HG02623 (cell line): ENCODE data around the gene ACTR3.
"Not testable (repeated sequence)": the region's sequence is repeated elsewhere in the genome, so short reads cannot be mapped to it uniquely, and the experiment has no call there.

Source experiments
- ATAC-seq: cut with Tn5 transposase; IDR thresholded peaks from one replicate; pipeline ENCODE4 v1.9.1; 2021; ENCODE audit warnings: moderate library complexity; ENCODE audit not compliant: unreplicated experiment

The ACTR3 gene

DNA sequence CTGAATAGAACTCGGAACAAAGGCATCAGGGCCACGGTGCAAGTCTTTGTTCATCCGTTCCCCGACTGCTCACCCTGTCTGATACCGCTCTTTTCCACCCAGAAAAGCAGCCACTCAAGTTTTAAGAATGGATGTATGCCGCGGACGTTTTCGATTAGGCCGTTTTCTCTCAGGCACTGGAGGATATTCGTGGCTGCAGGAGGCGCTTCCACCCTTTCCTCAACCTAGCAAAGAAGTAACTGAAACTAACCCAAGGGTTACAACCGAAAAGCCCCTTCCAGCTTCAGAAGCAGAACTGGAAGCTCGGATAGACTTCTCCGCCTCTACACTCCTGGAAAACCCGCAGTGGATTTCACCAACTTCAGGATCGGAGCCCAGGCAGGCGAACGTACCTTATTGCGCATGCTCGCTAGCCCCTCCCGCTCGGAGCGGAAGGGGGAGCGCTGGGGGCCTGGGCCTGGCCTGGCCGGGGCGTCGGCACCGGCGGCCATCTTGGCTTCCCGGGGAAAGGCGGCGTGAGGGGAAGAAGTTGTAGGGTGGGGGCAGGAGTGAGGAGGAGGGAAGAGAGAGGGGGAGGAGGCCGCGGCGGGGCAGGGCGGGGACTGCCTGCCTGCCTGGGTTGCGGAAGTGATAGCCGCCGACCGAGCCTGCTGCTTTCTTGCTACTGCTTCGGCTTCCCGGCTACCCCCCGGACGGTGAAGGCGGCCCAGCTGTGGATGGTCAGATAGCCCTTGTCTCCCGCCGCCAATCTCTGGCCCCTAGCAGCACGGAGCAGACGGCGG, at the start of gene ACTR3:
Gene ACTR3, plus strand, starts transcription at position 619 of the 782 bp plus-strand sequence. CDS start 191 bp downstream, outside the sequence.
- ATAC-seq = peak; percentile 50

DNA sequence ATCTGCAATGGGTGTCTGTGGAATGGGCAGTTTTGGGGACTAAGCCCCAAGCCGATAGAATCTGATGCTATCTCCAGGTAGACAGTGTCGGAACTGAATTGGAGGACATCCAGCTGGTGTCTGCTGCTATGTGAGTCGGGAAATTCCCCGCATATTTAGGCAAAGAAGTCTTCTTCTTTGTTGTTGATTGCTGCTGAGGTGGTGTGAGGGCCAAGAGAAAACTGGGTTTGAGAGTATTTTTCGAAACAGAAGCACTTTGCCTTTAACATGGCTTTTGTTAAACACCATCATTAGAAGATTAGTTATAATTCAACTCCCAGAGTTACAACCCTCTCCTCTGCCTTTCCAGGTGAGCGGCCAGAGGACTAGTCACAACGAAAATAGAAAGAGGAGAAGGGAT, 49.4 kb upstream of the ACTR3 start:
- no peak for ATAC-seq

DNA sequence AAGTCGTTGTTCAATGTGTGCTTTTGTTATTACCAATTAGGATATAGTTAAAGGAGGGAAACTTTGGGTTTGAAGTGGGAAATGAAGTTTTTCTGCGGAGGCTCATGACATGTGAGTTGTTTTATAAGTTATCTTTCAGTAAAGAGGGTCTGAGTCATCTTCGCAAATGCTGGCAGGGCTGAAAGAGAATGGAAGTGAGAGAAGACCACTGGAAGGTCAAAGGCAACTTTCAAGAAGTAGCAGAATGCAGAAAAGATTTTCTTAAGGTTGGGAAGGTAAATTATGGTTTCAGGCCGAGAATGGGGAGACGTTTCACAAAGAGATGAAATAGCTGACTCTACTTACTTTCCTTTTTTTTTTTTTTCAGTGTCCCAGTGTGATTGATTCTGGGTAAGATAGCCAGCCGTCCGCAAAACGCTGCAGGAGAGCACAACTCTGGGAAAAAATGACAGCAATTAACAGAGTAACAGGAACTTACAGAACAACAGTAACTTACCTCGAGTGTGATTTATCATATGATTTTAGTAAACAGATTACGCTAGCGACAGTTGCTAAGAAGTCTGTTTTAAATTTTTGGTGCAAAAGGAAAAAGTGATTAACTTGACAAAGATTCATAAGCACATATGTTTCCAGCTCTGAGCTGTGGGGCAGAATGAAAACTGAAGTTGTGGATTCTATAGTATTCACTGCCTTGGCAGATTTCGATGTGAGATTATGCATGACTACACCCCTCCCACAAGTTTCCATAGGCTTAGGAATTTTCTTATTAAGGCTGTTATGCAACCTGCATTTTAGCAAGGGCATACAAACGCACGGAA, 46.8 kb upstream of the ACTR3 start:
- no peak for ATAC-seq

DNA sequence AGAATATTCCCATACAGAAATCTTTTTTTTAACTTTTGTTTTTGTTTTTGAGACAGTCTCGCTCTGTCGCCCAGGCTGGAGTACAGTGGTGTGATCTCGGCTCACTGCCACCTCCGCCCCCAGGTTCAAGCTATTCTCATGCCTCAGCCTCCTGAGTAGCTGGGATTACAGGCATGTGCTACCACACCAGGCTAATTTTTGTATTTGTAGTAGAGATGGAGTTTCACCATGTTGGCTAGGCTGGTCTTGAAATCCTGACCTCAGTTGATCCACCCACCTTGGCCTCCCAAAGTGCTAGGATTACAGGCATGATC, 46.2 kb upstream of the ACTR3 start:
- not testable (repeated sequence) for ATAC-seq

DNA sequence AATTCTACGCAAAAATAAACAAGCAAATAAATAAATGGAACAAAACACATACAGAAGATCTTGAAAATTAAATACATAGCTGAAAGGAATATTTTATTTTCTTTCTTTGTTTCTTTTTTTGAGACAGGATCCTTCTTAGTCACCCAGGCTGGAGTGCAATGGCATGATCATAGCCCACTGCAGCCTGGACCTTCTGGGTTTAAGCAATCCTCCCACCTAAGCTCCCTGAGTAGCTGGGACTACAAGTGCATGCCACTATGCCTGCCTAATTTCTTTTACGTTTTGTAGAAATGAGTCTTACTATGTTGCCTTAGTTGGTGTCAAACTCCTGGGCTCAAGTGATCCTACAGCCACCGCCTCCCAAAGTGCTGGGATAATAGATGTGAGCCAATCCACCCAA, 44.6 kb upstream of the ACTR3 start:
- ATAC-seq = no peak

DNA sequence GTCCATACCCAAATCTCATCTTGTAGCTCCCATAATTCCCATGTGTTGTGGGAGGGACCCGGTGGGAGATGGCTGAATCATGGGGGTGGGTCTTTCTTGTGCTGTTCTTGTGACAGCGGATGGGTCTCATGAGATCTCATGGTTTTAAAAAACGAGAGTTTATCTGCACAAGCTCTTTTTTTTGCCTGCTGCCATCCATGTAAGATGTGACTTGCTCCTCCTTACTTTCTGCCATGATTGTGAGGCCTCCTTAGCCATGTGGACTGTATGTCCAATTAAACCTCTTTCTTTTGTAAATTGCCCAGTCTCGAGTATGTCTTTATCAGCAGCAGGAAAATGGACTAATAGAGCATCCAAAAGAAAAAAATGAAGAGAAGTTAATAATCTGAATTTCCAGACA, 44.1 kb upstream of the ACTR3 start:
- not testable (repeated sequence) for ATAC-seq

DNA sequence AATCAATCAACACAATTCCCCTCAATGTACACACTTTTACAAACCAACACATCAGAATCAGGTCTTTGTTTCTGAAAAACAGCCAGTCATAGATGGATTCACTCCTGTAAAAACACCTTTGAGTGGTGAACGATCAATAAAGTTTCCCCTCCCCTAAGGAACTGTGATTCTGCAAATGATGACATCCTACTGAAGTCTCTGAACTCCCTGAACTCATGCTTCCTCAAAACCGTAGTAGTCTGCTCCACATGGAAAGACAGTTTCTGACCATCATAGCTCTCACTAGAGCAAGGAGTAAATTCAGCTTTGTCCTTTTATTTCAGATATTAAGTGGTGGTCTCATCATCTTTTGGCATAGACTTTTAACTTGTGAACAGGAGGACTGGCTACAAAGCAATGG, 43.5 kb upstream of the ACTR3 start:
- no peak for ATAC-seq

DNA sequence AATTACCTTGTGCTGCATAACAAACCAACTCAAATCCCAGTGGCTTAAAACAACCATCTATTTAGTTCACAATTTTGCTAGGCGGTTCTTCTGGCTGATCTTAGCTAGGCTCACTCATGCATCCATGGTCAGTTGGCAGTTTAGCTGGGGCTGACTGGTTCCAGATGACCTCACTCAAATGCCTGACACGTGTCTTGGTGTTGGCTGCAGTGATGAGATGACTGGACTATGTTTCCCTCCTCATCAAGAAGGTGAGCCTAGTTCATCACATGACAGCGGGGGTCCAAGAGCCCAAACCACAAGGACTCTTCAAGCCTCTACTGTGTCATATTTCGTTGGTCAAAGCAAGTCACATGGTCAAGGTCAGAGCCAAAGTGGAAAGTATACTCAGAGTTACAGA, 42.7 kb upstream of the ACTR3 start:
- ATAC-seq = no peak

DNA sequence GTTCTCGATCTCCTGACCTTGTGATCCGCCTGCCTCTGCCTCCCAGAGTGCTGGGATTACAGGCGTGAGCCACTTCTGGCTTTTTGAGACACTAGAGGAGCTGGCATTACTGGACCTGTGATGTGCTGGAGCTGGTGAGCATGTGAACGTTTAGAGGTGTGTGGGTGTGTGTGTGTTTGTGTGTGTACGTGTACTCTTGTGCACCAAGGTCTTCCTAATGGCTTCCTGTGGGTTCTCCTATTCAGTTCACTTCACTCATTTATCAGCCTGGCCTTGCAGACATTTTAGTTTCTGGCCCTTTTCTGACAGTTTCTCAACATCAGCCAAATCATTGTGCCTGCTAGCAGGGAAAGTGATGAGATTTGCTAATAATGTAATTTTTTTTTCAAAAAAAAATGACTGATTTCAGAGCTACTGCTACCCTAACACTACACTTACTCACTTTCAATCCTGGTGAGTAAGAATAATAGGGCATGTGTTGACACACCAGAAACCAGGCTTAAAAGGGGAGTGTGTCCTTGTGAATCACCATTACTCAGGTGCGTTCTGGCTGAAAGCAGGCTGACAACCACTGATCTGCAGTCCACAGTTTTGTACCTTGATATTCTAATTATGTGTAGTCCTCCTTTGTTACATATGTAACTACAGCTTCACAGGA, 41.0 kb upstream of the ACTR3 start:
- ATAC-seq = peak; percentile 64

DNA sequence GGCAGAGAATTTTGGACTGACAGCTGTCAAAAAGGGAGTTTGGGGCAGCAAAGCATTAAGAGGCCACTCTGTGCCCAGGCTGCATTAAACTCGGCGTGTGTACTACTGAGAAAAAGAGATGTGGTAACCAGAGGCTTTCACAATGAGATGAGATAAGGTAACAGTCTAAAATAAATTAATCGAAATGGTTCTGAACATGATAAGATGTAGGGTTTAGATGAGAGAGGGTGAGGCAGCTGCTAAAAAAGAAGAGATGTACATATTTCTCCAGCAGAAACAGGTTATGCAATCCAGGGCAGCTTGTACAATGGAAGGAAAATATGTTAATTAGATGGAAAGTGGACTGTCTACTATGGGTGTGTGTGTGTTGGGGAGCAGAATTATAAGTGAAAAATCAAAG, 39.2 kb upstream of the ACTR3 start:
- no peak for ATAC-seq

DNA sequence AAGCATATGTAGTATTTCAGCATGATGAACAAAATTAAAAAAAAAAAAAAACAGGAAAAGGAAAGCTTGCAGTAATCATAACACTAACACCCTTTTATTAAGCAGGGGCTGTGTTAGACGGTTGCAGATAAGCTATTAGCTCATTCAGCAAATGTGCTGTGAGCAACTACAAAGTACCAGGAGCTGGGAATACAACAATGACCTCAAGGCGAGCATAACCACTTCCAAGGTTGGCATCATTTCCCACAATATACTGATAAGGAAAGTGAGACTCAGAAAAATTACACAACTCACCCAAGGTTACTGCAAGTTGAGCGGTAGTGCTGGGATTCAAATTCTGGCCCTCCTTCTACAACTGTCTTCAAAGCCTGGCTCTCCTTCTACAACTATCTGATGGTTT, 38.2 kb upstream of the ACTR3 start:
- no peak for ATAC-seq

DNA sequence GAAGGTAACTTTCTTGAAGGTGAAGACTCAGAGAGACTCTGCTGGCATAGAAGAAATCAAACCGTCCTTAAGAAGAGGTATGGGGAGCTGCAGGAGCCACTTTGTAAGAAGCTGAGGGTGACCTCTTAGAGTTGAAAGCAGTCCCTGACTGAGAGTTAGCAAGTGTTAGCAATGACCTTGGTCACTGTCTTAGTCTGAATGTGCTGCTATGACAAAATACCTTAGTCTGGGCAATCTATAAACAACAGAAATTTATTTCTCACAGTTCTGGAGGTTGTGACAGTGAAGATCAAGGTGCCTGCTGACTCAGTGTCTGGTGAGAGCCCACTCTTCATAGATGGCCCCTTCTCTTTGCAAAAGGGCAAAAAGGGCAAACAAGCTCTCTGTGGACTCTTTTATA, 35.7 kb upstream of the ACTR3 start:
- no peak for ATAC-seq

DNA sequence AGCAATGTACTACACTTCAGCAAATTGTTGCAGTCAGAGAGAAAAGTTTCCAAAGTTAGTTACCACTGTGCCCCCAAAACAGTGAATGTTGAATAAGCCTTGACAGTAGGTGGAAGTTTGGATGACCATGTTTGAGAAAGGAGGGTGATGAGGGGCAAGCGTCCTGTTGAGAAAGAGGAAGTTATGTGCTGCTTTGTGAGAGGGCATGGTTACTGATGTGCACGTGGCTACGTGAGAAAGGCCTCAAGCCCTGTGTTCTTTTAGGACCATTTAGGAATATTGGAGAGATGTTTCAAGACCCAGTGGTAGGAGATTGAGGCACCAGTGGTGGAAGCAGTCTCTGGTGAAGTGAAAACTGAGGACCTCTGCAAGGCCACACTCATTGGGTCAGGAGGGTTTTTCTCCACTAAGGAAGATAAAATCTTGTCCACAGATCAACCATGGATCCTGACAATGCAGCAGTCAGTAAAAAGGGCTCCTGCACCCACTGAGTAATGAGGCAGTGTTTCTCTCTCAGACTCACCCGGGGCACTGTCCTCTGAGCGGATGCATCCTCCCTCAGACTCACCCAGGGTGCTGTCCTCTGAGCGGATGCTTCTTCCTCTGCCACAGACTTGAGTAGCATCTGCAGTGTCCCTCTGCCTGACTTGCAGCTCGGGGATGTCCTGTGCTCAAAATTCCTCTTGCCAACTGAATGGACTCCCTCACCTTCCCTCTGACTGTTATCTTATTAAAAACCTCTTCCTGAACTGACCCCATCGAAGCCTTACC, 34.7 kb upstream of the ACTR3 start:
- ATAC-seq = no peak

DNA sequence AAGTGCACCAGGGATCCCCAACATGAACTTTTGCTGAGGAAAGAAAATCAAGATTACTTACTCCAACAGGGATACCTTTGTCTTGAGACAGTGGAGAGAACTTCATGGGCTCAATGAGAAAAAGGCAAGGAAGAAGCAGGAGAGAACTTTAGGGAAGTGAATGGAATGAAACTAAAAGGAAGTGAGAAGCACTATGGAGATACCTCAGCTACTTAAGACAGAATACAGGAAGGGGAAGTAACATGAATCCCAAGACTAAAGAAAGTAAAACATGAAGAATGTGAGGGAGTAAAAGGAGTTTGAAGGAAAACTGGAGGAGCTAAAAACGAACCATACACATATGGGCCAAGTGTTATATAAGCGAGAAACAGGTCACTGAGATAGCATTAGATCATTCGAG, 32.4 kb upstream of the ACTR3 start:
- no peak for ATAC-seq

DNA sequence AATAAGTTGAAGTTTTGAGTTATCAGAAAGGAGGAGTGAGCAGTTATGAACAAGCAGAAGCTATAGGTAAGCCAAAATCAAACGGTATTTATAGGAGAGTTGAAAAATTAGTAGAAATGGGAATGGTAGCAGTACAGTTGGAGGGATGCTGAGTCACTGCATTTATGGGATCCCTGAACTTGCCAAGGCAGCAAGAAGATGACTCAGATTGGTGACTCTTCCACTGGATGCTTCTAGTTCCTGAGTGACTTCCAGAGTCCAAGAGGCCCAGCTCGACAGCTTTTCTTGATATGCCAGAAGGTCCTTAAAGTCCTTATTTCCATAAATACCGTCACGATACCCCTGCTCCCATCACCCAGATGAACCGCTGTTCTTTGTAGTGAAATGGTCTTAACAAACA, 31.1 kb upstream of the ACTR3 start:
- ATAC-seq = no peak

DNA sequence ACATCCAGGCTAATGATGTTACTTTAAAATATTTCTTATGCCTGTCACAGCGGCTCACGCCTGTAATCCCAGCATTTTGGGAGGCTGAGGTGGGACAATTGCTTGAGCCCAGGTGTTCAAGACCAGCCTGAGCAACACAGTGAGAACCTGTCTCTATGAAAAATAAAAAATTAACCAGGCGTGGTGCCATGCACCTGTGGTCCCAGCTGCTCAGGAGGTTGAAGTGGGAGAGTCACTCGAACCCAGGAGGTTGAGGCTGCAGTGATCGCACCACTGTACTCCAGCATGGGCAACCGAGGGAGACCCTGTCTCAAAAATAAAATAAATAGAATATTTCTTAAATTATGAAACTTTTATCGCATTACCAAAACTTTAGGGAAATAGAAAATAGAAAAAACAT, 28.1 kb upstream of the ACTR3 start:
- ATAC-seq = no peak

DNA sequence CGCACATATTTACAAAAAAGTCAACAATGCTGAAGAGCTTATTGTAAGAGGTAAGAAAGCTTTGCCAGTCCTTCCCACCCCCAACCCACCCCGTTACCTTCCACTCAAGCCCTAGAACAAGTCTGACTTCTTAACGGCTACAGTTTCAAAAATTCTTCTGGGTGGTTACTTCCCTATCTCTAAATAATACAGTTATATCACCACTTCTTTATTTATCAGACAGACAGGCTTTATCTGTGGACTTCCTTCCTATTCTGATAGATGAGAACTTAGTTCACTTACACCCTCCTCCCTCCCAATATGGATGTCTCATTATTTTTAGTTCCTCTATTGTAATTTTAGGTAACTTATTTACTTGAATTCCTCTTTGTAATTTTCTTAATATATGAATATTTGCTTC, 26.7 kb upstream of the ACTR3 start:
- no peak for ATAC-seq

DNA sequence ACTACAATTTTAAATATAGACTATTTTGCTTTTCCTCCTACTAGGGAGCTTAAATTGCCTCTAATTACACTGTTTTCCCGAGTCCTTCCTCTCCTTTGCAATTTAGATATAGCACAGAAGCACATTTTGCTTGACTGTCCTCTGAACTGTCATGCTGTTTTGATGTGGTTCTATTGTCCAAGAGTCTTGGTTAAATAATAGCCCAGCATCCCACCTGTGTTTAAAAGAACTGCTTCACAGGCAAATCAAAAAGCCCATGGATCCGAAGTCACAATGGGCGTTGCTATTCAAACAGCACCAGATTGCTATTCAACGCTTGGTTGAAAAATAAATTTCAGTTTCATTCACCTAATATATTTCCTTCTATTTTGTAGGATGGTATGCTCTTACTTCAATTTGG, 22.3 kb upstream of the ACTR3 start:
- ATAC-seq = no peak

DNA sequence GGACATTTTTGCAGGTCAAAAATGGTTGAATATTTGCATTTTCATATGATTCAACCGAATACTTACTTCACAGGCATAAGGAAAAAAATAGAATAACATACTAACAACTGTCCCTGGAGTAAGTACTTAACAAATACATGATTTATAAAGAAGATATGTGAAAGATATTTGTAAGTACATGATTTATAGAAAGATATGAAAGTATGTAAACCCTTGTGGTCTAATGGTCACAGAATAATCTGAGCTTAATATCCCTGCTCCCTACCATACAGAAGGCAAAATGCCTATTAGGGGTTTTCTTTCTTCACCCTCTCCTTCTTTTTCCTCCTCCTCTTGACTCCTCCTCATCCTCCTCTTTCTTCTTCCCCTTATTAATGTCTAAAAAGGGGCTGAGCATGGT, 20.6 kb upstream of the ACTR3 start:
- no peak for ATAC-seq

DNA sequence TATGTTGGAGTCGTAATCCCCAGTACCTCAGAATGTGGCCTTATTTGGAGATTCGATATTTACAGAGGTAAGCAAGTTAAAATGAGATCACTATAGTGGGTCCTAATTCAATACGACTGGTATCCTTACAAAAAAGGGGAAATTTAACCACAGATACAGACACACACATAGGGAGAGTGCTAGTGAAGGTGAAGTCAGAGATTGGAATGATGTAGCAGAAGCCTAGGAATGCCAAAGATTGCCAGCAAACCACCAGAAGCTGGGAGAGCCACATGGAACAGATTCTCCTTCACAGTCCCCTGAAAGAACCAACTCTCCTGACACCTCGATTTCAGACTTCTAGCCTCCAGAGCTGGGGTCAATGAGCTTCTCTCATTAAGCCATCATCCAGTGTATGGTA, 17.7 kb upstream of the ACTR3 start:
- no peak for ATAC-seq

DNA sequence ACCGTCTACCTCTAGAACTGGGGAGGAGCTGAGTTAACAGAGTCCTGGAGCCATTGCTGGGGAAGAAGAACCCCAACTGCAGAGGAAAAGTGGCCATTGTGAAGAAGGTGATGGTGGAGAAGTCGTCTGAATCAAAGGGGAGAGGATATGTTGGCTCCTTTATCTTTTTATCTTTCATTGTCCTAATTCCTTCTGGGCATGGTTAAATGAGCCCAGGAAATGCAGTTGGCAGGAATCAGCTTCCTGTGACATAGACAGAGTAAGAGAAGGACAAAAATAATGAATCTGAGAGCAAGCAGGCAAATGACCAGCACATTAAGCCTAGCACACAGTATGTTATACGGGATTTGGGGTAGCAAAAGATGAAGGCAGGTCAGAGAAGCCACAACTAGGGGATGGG, 16.0 kb upstream of the ACTR3 start:
- ATAC-seq = no peak
